ENCODE results near the gene NBAS. TPM values are rescaled to one million over a fixed set of nuclear protein-coding genes. Genes with fewer than 3 reads are reported as not detected.
"Not testable (repeated sequence)": the region's sequence is repeated elsewhere in the genome, so short reads cannot be mapped to it uniquely, and the experiment has no call there.

NBAS gene
- total and polyA plus RNA-seq, 2 of the 13 experiments (the other 11 are each of a cell fraction or from before 2014, with no cell fraction given): 33.6 to 58.7 TPM

DNA sequence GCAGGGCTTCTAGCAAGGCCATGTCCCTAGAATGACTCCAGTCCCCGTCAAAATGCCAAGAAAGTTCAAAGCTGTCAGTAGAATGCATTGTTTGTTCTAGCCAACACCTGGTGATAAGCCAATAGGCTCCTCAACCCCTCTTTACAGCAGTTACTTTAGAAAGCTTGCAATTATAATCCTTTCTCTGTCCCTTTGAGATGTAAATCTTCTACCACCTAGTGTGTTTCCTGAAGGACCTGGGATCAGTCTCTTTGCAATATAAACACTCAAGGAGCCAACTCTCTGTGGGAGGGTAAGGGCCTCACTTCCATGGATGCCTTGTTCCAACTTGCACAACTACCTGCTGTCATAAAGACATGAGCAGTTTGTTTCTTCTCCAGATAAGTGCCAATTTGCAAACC, 301.8 kb downstream of the NBAS start:
- Histone ChIP-seq H4K20me1 (ENCODE audit: insufficient read depth, low read length) (no peaks in the 10 kb centered on the region), H3K27ac (ENCODE audit: extremely low read length, insufficient read depth, low read length) (no peak overlapping the region), H3K4me2 (ENCODE audit: low read depth, low read length) (no peak overlapping the region), H2AFZ (ENCODE audit: low read length) (no peak overlapping the region), H3K27me3 (ENCODE audit: control insufficient read depth in 1 of 2, insufficient read depth in 2 of 2, low read length in 2 of 2) (no peaks in the 10 kb centered on the region), H3K4me3 (replicated peaks in 1 of 3; ENCODE audit: insufficient read depth in 1 of 3, low read depth in 2 of 3, low read length in 3 of 3) (no peak overlapping the region), H3K9ac (ENCODE audit: insufficient read depth, low read depth, low read length) (no peak overlapping the region), H3K4me1 (ENCODE audit: insufficient read depth, low read length) (peaks cover 18% of the 10 kb centered on the region), H3K79me2 (ENCODE audit: insufficient read depth, low read length) (no peaks in the 10 kb centered on the region), H3K36me3 (replicated peaks in 1 of 2; ENCODE audit: control insufficient read depth in 1 of 2, insufficient read depth in 2 of 2, low read length in 2 of 2) (peaks cover 0 to 5% of the 10 kb centered on the region in 2 experiments; a peak in 1 of 5 replicates), H3K9me3 (ENCODE audit: low read length) (no peaks in the 10 kb centered on the region)
- TF ChIP-seq, protein P1, sequence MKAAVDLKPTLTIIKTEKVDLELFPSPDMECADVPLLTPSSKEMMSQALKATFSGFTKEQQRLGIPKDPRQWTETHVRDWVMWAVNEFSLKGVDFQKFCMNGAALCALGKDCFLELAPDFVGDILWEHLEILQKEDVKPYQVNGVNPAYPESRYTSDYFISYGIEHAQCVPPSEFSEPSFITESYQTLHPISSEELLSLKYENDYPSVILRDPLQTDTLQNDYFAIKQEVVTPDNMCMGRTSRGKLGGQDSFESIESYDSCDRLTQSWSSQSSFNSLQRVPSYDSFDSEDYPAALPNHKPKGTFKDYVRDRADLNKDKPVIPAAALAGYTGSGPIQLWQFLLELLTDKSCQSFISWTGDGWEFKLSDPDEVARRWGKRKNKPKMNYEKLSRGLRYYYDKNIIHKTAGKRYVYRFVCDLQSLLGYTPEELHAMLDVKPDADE (CRISPR knock-in tag; IDR thresholded peaks at IDR 0.05): no peak
- no peak for TF ChIP-seq IRF2 (CRISPR knock-in tag; IDR thresholded peaks at IDR 0.05)
- FAIRE-seq: no peak
- ChIA-PET POLR2A (no interaction called here), CTCF (ENCODE audit: low intra/inter-chr PET ratio, low total read pairs) (no interaction called here)
- intact Hi-C loops (cut with micrococcal nuclease; ENCODE audit: unreplicated experiment) (no loop called here), in situ Hi-C loops (cut with HindIII; ENCODE audit: extremely low pct_ligation_motif_present, low pct_unique_long_range_greater_than_20kb) (no loop called here)
- ATAC-seq: no peak
- no peak for DNase-seq (ENCODE audit: low spot score)
- 74% methylated on average over 1 of the region's 1 CpG for WGBS (ENCODE audit: low lambda C conversion rate)
- no TSS peak for BruUV-seq (replicated peaks)

DNA sequence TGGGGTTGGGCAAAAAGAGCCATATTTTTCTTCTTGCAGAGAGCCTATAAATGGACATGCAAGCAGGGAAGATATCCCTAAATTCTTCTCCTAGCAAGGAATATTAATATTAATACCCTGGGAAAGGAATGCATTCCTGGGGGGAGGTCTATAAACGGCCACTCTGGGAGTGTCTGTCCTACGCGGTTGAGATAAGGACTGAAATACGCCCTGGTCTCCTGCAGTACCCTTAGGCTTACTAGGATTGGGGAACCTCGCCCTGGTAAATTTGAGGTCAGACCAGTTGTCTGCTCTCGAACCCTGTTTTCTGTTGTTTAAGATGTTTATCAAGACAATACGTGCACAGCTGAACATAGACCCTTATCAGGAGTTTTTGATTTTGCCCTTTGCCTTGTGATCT, 302.7 kb downstream of the NBAS start:
- H2AFZ ChIP-seq (ENCODE audit: low read length); in situ Hi-C loops (cut with HindIII; ENCODE audit: extremely low pct_ligation_motif_present, low pct_unique_long_range_greater_than_20kb); H3K36me3 ChIP-seq (replicated peaks in 1 of 2; ENCODE audit: control insufficient read depth in 1 of 2, insufficient read depth in 2 of 2, low read length in 2 of 2); H3K27ac ChIP-seq (ENCODE audit: extremely low read length, insufficient read depth, low read length); H4K20me1 ChIP-seq (ENCODE audit: insufficient read depth, low read length); H3K79me2 ChIP-seq (ENCODE audit: insufficient read depth, low read length); CTCF ChIA-PET (ENCODE audit: low intra/inter-chr PET ratio, low total read pairs); H3K4me2 ChIP-seq (ENCODE audit: low read depth, low read length); ATAC-seq; DNase-seq (ENCODE audit: low spot score); H3K4me3 ChIP-seq (replicated peaks in 1 of 3; ENCODE audit: insufficient read depth in 1 of 3, low read depth in 2 of 3, low read length in 3 of 3); H3K9ac ChIP-seq (ENCODE audit: insufficient read depth, low read depth, low read length); H3K9me3 ChIP-seq (ENCODE audit: low read length); POLR2A ChIA-PET; intact Hi-C loops (cut with micrococcal nuclease; ENCODE audit: unreplicated experiment); H3K27me3 ChIP-seq (ENCODE audit: control insufficient read depth in 1 of 2, insufficient read depth in 2 of 2, low read length in 2 of 2); BruUV-seq (replicated peaks); FAIRE-seq: not testable (repeated sequence)
- TF ChIP-seq, protein P2, sequence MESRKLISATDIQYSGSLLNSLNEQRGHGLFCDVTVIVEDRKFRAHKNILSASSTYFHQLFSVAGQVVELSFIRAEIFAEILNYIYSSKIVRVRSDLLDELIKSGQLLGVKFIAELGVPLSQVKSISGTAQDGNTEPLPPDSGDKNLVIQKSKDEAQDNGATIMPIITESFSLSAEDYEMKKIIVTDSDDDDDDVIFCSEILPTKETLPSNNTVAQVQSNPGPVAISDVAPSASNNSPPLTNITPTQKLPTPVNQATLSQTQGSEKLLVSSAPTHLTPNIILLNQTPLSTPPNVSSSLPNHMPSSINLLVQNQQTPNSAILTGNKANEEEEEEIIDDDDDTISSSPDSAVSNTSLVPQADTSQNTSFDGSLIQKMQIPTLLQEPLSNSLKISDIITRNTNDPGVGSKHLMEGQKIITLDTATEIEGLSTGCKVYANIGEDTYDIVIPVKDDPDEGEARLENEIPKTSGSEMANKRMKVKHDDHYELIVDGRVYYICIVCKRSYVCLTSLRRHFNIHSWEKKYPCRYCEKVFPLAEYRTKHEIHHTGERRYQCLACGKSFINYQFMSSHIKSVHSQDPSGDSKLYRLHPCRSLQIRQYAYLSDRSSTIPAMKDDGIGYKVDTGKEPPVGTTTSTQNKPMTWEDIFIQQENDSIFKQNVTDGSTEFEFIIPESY (CRISPR knock-in tag; IDR thresholded peaks at IDR 0.05): peak; percentile 49; the same call in 1 of the 2 replicates
- 98% methylated on average over 7 of the region's 7 CpGs for WGBS (ENCODE audit: low lambda C conversion rate)
- peaks cover 18% of the 10 kb centered on the region for H3K4me1 ChIP-seq (ENCODE audit: insufficient read depth, low read length)

Measured in HepG2 (cell line).